ENCODE measurements around the gene NKIRAS1. TPM values are rescaled to one million over a fixed set of nuclear protein-coding genes. Genes with fewer than 3 reads are reported as not detected.

Gene NKIRAS1
- total RNA-seq, 1 experiment from 2014 or later, result 12.0 TPM

GRCh38 chr3:23940775-23941174, 24.0 kb upstream of the NKIRAS1 start:
- Histone ChIP-seq H2AFZ (ENCODE audit: low read depth, low read length, poor library complexity, severe bottlenecking) (no peak overlapping the region), H3K9me3 (ENCODE audit: control insufficient read depth in 1 of 2, insufficient read depth in 1 of 2, low read depth in 1 of 2, low read length in 2 of 2) (no peaks in the 10 kb centered on the region), H3K9me2 (ENCODE audit: insufficient read depth) (no peaks in the 10 kb centered on the region), H3K4me3 (replicated peaks in 1 of 2; ENCODE audit: low read depth in 1 of 2, low read length in 2 of 2) (no peak overlapping the region), H3K36me3 (ENCODE audit: control insufficient read depth in 1 of 2, insufficient read depth in 2 of 2, low read length in 2 of 2) (no peaks in the 10 kb centered on the region), H3K4me2 (ENCODE audit: low read length) (no peak overlapping the region), H3K27me3 (ENCODE audit: insufficient read depth, low read length) (no peaks in the 10 kb centered on the region), H3K9ac (ENCODE audit: low read length) (no peak overlapping the region), H3K79me2 (ENCODE audit: insufficient read depth, low read length) (no peaks in the 10 kb centered on the region), H3K4me1 (ENCODE audit: control insufficient read depth in 1 of 2, insufficient read depth in 2 of 2, low read length in 2 of 2) (peaks cover 8 to 9% of the 10 kb centered on the region in 2 experiments; a peak in 3 of 4 replicates), H4K20me1 (ENCODE audit: insufficient read depth) (no peaks in the 10 kb centered on the region), H3K27ac (ENCODE audit: low read depth, low read length) (no peak overlapping the region)
- ChIA-PET POLR2A (no interaction called here), RAD21 (ENCODE audit: low non-redundant PET in 1 of 2, low total read pairs in 2 of 2, uncharacterized antibody in 2 of 2, unreplicated experiment in 2 of 2) (no interaction called here), CTCF (no interaction called here)
- ATAC-seq (no peak), DNase-seq (ENCODE audit: low read depth, low spot score) (no peak)
- TF ChIP-seq FOSL1 (IDR thresholded peaks at IDR 0.05; ENCODE audit: low read depth), result no peak
- TF ChIP-seq SIN3A (IDR thresholded peaks at IDR 0.05; ENCODE audit: low read depth), result no peak
- no peak for TF ChIP-seq TCF7L2 (IDR thresholded peaks at IDR 0.05; ENCODE audit: borderline replicate concordance, extremely low read depth, insufficient read depth, insufficient read length)
- TF ChIP-seq ATF3 (IDR thresholded peaks at IDR 0.05), result no peak
- no peak for TF ChIP-seq ZFX (IDR thresholded peaks at IDR 0.05)
- no peak for TF ChIP-seq ELF1 (IDR thresholded peaks at IDR 0.05; ENCODE audit: borderline replicate concordance, low read depth)
- TF ChIP-seq, protein P1, sequence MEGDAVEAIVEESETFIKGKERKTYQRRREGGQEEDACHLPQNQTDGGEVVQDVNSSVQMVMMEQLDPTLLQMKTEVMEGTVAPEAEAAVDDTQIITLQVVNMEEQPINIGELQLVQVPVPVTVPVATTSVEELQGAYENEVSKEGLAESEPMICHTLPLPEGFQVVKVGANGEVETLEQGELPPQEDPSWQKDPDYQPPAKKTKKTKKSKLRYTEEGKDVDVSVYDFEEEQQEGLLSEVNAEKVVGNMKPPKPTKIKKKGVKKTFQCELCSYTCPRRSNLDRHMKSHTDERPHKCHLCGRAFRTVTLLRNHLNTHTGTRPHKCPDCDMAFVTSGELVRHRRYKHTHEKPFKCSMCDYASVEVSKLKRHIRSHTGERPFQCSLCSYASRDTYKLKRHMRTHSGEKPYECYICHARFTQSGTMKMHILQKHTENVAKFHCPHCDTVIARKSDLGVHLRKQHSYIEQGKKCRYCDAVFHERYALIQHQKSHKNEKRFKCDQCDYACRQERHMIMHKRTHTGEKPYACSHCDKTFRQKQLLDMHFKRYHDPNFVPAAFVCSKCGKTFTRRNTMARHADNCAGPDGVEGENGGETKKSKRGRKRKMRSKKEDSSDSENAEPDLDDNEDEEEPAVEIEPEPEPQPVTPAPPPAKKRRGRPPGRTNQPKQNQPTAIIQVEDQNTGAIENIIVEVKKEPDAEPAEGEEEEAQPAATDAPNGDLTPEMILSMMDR (IDR thresholded peaks at IDR 0.05 in 2 of 3, conservative IDR thresholded peaks at IDR 0.05 in 1 of 3; ENCODE audit: borderline replicate concordance in 1 of 3, insufficient read depth in 1 of 3, low read depth in 2 of 3, low read length in 2 of 3), result no peak
- no peak for TF ChIP-seq CBX3 (IDR thresholded peaks at IDR 0.05; ENCODE audit: low read depth)
- TF ChIP-seq EZH2 (IDR thresholded peaks at IDR 0.05), result no peak
- TF ChIP-seq, protein P2, sequence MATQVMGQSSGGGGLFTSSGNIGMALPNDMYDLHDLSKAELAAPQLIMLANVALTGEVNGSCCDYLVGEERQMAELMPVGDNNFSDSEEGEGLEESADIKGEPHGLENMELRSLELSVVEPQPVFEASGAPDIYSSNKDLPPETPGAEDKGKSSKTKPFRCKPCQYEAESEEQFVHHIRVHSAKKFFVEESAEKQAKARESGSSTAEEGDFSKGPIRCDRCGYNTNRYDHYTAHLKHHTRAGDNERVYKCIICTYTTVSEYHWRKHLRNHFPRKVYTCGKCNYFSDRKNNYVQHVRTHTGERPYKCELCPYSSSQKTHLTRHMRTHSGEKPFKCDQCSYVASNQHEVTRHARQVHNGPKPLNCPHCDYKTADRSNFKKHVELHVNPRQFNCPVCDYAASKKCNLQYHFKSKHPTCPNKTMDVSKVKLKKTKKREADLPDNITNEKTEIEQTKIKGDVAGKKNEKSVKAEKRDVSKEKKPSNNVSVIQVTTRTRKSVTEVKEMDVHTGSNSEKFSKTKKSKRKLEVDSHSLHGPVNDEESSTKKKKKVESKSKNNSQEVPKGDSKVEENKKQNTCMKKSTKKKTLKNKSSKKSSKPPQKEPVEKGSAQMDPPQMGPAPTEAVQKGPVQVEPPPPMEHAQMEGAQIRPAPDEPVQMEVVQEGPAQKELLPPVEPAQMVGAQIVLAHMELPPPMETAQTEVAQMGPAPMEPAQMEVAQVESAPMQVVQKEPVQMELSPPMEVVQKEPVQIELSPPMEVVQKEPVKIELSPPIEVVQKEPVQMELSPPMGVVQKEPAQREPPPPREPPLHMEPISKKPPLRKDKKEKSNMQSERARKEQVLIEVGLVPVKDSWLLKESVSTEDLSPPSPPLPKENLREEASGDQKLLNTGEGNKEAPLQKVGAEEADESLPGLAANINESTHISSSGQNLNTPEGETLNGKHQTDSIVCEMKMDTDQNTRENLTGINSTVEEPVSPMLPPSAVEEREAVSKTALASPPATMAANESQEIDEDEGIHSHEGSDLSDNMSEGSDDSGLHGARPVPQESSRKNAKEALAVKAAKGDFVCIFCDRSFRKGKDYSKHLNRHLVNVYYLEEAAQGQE (IDR thresholded peaks at IDR 0.05; ENCODE audit: low read depth), result no peak
- no peak for TF ChIP-seq SRF (IDR thresholded peaks at IDR 0.05; ENCODE audit: low read depth)
- TF ChIP-seq, protein P3, sequence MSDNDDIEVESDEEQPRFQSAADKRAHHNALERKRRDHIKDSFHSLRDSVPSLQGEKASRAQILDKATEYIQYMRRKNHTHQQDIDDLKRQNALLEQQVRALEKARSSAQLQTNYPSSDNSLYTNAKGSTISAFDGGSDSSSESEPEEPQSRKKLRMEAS (IDR thresholded peaks at IDR 0.05), result no peak
- no peak for TF ChIP-seq YY1 (IDR thresholded peaks at IDR 0.05; ENCODE audit: extremely low read depth, insufficient replicate concordance, low read depth, low read length)
- no peak for TF ChIP-seq ZBTB33 (IDR thresholded peaks at IDR 0.05; ENCODE audit: extremely low read depth, insufficient replicate concordance, low read length)
- no TSS peak for BruUV-seq (replicated peaks)
- intact Hi-C loops (cut with micrococcal nuclease), result no loop called here

Measured in HCT116 (cell line).